Eye (tissue), 1 donor: Measurements from ENCODE around the gene ADAMTS17.

Source experiments
- DNase-seq: peaks from one replicate; pipeline ENCODE4 v3.0.0-alpha.2; 2015

Gene ADAMTS17

GRCh38 chr15:100038736-100039135, 303.0 kb downstream of the ADAMTS17 start:
- no peak for DNase-seq

- DNase-seq: no peak
Observed at GRCh38 chr15:100037901-100038300, 303.9 kb downstream of the ADAMTS17 start.

GRCh38 chr15:100036015-100036414, 305.8 kb downstream of the ADAMTS17 start:
- DNase-seq: no peak

GRCh38 chr15:100034191-100034590, 307.6 kb downstream of the ADAMTS17 start:
- DNase-seq: no peak

- no peak for DNase-seq
Observed at GRCh38 chr15:100033140-100033857, 308.5 kb downstream of the ADAMTS17 start.

GRCh38 chr15:100032358-100033085, 309.3 kb downstream of the ADAMTS17 start:
- DNase-seq: no peak

GRCh38 chr15:100031665-100032357, 310.0 kb downstream of the ADAMTS17 start:
- DNase-seq: no peak

- DNase-seq: no peak
Observed at GRCh38 chr15:100030586-100031229, 311.1 kb downstream of the ADAMTS17 start.

GRCh38 chr15:100029868-100030479, 311.8 kb downstream of the ADAMTS17 start:
- DNase-seq: no peak

GRCh38 chr15:100029045-100029444, 312.7 kb downstream of the ADAMTS17 start:
- no peak for DNase-seq

- DNase-seq: no peak
Observed at GRCh38 chr15:100026041-100026440, 315.7 kb downstream of the ADAMTS17 start.

- DNase-seq: no peak
Observed at GRCh38 chr15:100022806-100023205, 319.0 kb downstream of the ADAMTS17 start.

GRCh38 chr15:100022391-100022790, 319.4 kb downstream of the ADAMTS17 start:
- DNase-seq: no peak

- no peak for DNase-seq
Observed at GRCh38 chr15:100021653-100022052, 320.1 kb downstream of the ADAMTS17 start.

GRCh38 chr15:100020614-100021013, 321.2 kb downstream of the ADAMTS17 start:
- DNase-seq: no peak

- DNase-seq: peak; percentile 34
Observed at GRCh38 chr15:100020189-100020588, 321.6 kb downstream of the ADAMTS17 start.

- DNase-seq: no peak
Observed at GRCh38 chr15:100019601-100020000, 322.2 kb downstream of the ADAMTS17 start.

GRCh38 chr15:100018191-100018590, 323.6 kb downstream of the ADAMTS17 start:
- no peak for DNase-seq

- DNase-seq: no peak
Observed at GRCh38 chr15:100017140-100017539, 324.6 kb downstream of the ADAMTS17 start.

- no peak for DNase-seq
Observed at GRCh38 chr15:100016632-100017031, 325.1 kb downstream of the ADAMTS17 start.

- no peak for DNase-seq
Observed at GRCh38 chr15:100011235-100011634, 330.5 kb downstream of the ADAMTS17 start.

- no peak for DNase-seq
Observed at GRCh38 chr15:100009372-100009771, 332.4 kb downstream of the ADAMTS17 start.

- no peak for DNase-seq
Observed at GRCh38 chr15:100008258-100008657, 333.5 kb downstream of the ADAMTS17 start.
